Esophagus squamous epithelium (tissue), 4 donors: Measurements from ENCODE around the gene SIAH2.

Experiments used
- CTCF ChIP-seq, 6 experiments: fragments of 450-650 bp in 4 of 6; fragments of 200-600 bp in 2 of 6; sonication (generic) in 2 of 6; IDR thresholded peaks; one replicate each; pipeline ENCODE4 v1.5.1; 2016 to 2019; ENCODE audit warnings: antibody characterized with exemption in 6 of 6, mild to moderate bottlenecking in 4 of 6, moderate library complexity in 4 of 6
- POLR2A ChIP-seq, 4 donors: fragments of 450-650 bp; IDR thresholded peaks; one replicate each; pipeline ENCODE4 v1.6.1; 2017; ENCODE audit warnings: antibody characterized with exemption in 4 of 4, mild to moderate bottlenecking in 4 of 4, moderate library complexity in 3 of 4

DNA sequence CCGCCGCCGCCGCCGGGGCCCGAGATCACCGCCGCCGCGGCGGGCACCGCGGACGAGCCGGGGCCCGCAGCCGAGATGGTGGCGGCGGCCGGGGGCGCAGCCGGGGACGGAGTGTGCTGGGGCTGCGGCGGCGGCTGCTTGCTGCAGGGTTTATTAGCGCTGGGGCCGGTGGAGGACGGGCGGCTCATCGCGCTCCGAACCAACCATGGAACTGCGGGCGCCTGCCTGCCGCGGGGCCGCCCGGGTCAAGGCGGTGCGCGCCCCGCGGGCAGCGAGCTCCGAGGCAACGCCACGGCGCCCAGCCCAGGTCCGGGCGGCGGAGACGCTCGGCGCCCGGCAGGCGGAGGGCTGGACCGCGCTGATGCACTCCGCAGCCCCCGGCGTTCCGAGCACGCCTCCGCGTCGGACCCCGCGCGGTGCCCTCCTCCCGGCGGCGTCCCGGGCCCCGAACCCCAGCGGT lies 277 bp downstream of the SIAH2 start:
- TF ChIP-seq CTCF (IDR thresholded peaks at IDR 0.05) (no peak), POLR2A (IDR thresholded peaks at IDR 0.05) (peak in 2 of 4 donors; percentile 98 to 100)
